ENCODE data around the gene LELP1.
"Not testable (repeated sequence)": the region's sequence is repeated elsewhere in the genome, so short reads cannot be mapped to it uniquely, and the experiment has no call there.

The LELP1 gene

GRCh38 chr1:153229076-153229829 lies 26.0 kb downstream of the LELP1 start:
- DNase-seq: not testable (repeated sequence)

- DNase-seq: no peak
Measured at GRCh38 chr1:153231363-153231762, 28.1 kb downstream of the LELP1 start.

- DNase-seq: no peak
Measured at GRCh38 chr1:153231785-153232184, 28.6 kb downstream of the LELP1 start.

GRCh38 chr1:153232553-153232952 lies 29.3 kb downstream of the LELP1 start:
- no peak for DNase-seq

GRCh38 chr1:153233448-153233847 lies 30.2 kb downstream of the LELP1 start:
- no peak for DNase-seq

DNA sequence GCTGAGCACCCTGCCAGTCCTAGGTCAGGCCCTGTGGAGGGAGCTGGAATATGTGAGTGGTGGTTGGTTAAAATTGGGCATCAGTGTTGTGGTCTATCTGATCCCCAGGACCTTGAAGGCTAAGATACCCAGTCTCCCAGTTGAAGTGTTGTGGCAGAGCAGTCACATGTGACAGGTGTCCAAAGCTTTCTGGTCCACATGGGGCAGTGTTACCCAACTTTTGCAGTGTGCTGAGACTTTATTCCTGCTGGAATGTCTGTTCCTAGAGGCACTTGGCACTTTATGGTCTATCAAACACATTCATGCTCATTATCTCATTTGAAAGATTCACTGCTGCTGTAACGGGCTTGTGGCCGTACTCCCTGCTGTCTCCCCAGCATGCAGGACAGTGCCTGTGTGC lies 35.3 kb downstream of the LELP1 start:
- DNase-seq: no peak

GRCh38 chr1:153242160-153242559 lies 38.9 kb downstream of the LELP1 start:
- no peak for DNase-seq

DNA sequence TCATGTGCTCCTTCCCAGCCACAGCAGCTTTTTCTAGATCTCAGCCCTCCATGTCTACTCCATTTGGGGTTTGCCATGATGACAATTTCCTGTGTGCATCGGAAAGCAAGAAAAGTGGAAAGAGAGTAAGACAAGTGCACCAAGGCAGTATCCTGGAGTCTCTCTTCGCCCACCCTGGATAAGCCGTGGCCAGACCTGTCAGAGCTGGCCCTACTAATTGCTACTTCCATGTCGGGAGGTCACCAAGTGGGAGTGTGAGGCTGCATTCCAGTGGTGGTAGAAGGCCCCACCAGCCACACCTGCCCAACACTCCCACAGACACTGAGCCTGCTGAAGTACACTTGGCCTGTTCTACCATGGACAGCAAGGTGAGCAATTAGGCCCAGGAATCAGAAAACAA lies 42.2 kb downstream of the LELP1 start:
- no peak for DNase-seq

- DNase-seq: no peak
Measured at GRCh38 chr1:153246018-153246417, 42.8 kb downstream of the LELP1 start.

DNA sequence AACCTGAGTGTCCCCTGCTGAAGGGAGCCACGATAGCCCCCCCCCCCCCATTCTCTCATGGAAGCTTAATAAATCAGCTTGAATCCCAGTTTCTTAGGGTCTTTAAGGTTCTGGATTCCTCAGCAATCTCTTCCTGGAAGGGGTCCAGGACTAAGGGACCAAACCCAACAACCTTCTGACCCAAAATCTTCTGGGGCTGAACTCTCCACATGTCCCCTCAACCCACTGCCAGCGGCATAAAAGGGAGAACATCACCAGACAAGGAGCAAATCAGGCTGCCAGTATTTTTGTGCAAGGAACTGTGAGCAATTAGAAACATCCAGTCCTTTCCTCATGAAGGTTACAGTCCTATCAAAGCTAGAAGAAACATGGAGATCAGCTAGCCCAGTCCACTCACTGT lies 43.6 kb downstream of the LELP1 start:
- no peak for DNase-seq

DNA sequence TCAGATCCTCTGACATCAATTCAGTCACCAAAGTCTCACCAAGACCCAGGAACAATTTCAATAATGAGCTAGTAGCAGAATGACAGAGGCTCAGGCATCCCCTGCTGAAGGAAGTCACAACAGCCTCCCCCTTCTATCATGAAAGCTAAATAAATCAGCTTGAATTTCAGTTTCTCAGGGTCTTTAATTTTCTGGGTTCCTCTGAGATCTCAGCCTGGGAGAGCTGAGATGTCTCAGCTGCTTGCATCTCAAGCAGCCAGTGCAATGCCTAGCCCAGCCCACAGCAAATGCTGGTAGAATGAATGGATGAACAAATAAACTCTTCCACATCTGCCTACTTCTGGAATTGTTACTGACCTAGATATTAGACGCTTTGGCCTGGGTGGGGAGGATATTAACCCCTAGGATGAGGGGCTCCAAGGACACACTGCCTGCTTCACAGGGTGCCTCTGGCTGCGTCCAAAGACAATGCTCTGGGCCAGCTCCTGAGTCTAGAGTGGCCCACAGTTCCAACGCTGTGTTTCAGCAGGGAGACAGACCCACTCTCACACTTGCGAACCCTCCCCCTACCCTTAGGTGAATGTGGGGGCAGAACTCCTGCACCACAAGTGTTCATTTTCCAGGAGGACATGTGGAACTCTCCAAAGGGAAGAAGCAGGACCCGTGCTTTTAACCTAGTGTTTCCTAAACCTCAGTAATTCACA lies 45.1 kb downstream of the LELP1 start:
- DNase-seq: no peak

GRCh38 chr1:153250166-153250565 lies 46.9 kb downstream of the LELP1 start:
- no peak for DNase-seq

- no peak for DNase-seq
Measured at GRCh38 chr1:153251087-153251486, 47.9 kb downstream of the LELP1 start.

DNA sequence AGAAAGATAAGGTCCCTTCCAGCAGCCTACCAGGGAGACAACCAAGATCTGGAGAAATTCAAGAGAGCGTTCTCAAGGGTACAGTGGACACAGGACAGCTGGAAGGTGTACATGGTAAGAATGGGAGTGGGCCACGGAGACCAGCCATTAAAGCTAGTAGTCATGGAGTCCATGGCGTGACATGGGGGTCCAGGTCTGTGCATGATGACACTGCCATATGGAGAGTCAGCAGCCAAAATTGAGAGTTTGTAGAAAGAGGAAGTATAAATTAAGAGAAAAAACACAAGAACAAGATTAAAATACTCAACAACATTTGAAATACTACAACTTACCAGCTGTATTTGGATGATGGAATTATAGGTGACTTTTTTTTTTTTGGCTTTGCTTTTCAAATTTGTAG lies 48.3 kb downstream of the LELP1 start:
- DNase-seq: no peak

DNA sequence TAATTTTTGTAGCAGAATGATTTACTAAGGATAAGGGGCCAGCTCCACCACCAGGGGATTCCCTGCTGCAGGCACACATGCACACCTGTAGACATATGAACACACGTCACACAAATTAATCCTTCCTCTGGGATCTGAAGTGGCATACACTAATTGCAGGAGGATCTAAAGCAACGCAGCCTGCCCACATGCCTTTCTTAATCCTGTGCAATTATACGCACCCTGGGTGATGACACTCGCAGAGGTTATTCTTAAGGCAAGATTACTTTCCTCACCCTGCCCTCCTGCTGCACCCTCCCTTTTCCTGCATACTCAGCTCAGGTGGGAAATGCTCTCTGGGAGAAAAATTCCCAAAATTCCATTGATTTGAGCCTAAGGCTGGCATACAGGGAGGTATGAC lies 48.8 kb downstream of the LELP1 start:
- DNase-seq: no peak

GRCh38 chr1:153253076-153253475 lies 49.8 kb downstream of the LELP1 start:
- DNase-seq: no peak

DNA sequence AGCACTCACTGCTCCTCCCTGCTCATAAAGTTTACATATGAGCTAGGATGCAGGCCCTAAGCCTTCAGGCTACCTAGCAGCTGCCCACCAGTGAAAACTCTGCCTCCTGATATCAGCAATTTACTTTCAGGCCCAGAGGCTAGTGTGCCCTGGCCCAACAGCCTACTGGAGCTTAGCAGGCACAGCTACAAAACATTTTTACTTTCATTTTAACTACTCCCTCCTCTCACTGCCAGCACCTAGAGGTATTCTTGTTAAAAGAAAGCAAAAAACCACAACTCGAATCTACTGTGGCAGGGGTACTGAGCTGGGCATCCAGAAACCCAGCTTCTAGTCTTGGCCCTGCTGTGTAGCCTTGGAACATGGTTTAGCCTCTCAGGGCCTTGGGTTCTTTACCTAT lies 50.5 kb downstream of the LELP1 start:
- no peak for DNase-seq
